HepG2 (cell line): ENCODE data around the gene WBP1. TPM values are rescaled to one million over a fixed set of nuclear protein-coding genes. Genes with fewer than 3 reads are reported as not detected.

ENCODE experiments used
- ARID4A ChIP-seq: sonication (generic); formaldehyde crosslinking; IDR thresholded peaks from 2 replicates; pipeline ENCODE4 v1.5.0; 2020; ENCODE audit warnings: mild to moderate bottlenecking, missing genetic modification reagents, borderline replicate concordance
- BRF2 ChIP-seq: sonication (generic); formaldehyde crosslinking; IDR thresholded peaks from 2 replicates; pipeline ENCODE4 v1.8.1; 2022; ENCODE audit warnings: mild to moderate bottlenecking, missing genetic modification reagents
- ESRRA ChIP-seq: sonication (generic); formaldehyde crosslinking; IDR thresholded peaks from 2 replicates; pipeline ENCODE4 v1.5.1; 2020; ENCODE audit warnings: mild to moderate bottlenecking, low read depth, missing genetic modification reagents
- HOXA3 ChIP-seq: sonication (generic); formaldehyde crosslinking; IDR thresholded peaks from 2 replicates; pipeline ENCODE4 v1.5.0; 2020; ENCODE audit warnings: missing genetic modification reagents
- NAIF1 ChIP-seq: sonication (generic); formaldehyde crosslinking; IDR thresholded peaks from 2 replicates; pipeline ENCODE4 v1.5.0; 2020; ENCODE audit warnings: mild to moderate bottlenecking, missing genetic modification reagents, borderline replicate concordance
- PATZ1 ChIP-seq: sonication (generic); formaldehyde crosslinking; IDR thresholded peaks from 2 replicates; pipeline ENCODE4 v1.4.0; 2020; ENCODE audit warnings: missing genetic modification reagents
- REL ChIP-seq: sonication (generic); formaldehyde crosslinking; conservative IDR thresholded peaks from 2 replicates; pipeline ENCODE4 v1.8.0; 2022; ENCODE audit warnings: mild to moderate bottlenecking, missing genetic modification reagents, moderate library complexity
- SMAD1 ChIP-seq: sonication (generic); formaldehyde crosslinking; IDR thresholded peaks from 2 replicates; pipeline ENCODE4 v1.4.0; 2020; ENCODE audit warnings: missing genetic modification reagents, low read depth, mild to moderate bottlenecking, borderline replicate concordance
- THAP7 ChIP-seq: sonication (generic); formaldehyde crosslinking; IDR thresholded peaks from 2 replicates; pipeline ENCODE4 v1.8.1; 2023; ENCODE audit warnings: mild to moderate bottlenecking, missing genetic modification reagents
- UBTF ChIP-seq: sonication (generic); formaldehyde crosslinking; IDR thresholded peaks from 2 replicates; pipeline ENCODE4 v1.4.0; 2020; ENCODE audit warnings: mild to moderate bottlenecking, missing genetic modification reagents
- ZFX ChIP-seq: sonication (generic); formaldehyde crosslinking; IDR thresholded peaks from 2 replicates; pipeline ENCODE4 v1.4.0; 2020; ENCODE audit warnings: mild to moderate bottlenecking, low read depth, missing genetic modification reagents, moderate library complexity
- ZNF30 ChIP-seq: sonication (generic); formaldehyde crosslinking; IDR thresholded peaks from 2 replicates; pipeline ENCODE4 v1.5.0; 2020; ENCODE audit warnings: mild to moderate bottlenecking, missing genetic modification reagents
- ZNF749 ChIP-seq: sonication (generic); formaldehyde crosslinking; IDR thresholded peaks from 2 replicates; pipeline ENCODE4 v1.8.0; 2022; ENCODE audit warnings: mild to moderate bottlenecking, missing genetic modification reagents, moderate library complexity, borderline replicate concordance
- ZNF761 ChIP-seq: sonication (generic); formaldehyde crosslinking; conservative IDR thresholded peaks from 2 replicates; pipeline ENCODE4 v1.4.0; 2020; ENCODE audit warnings: mild to moderate bottlenecking, missing genetic modification reagents
- ZNF782 ChIP-seq: sonication (generic); formaldehyde crosslinking; IDR thresholded peaks from 2 replicates; pipeline ENCODE4 v1.4.0; 2020; ENCODE audit warnings: missing genetic modification reagents, mild to moderate bottlenecking, borderline replicate concordance
- ZSCAN21 ChIP-seq: sonication (generic); formaldehyde crosslinking; IDR thresholded peaks from 2 replicates; pipeline ENCODE4 v1.8.0; 2022; ENCODE audit warnings: mild to moderate bottlenecking, missing genetic modification reagents, moderate library complexity, borderline replicate concordance
- polyA plus RNA-seq, 8 experiments: library from polyadenylated mRNA; depleted of rRNA in 3 of 8; stranded (reverse) in 7 of 8; unstranded in 1 of 8; fragments of >200 nt; fragmentation: Illumina TruSeq in 4 of 8; extraction: Trizol in 4 of 8; gene quantifications; 2 replicates each; pipeline versions ENCODE4 v1.2.1 to v1.2.3, GENCODE V29; 2011 to 2016; ENCODE audit warnings: low read depth in 4 of 8, missing spikeins in 1 of 8, mixed read lengths in 1 of 8; ENCODE audit not compliant: insufficient read depth in 1 of 8
- total RNA-seq, 5 experiments: library from RNA; depleted of rRNA; stranded (reverse); fragments of >200 nt; fragmentation: Illumina TruSeq; extraction: Trizol; gene quantifications; 2 replicates each; pipeline ENCODE4 v1.2.3, GENCODE V29; 2016; ENCODE audit warnings: low read depth in 1 of 5

The WBP1 gene
- total and polyA plus RNA-seq, 2 of the 13 experiments (the other 11 are each of a cell fraction or from before 2014, with no cell fraction given): 38.8 to 85.7 TPM

- peak; percentile 80 for TF ChIP-seq UBTF (CRISPR knock-in tag)
- TF ChIP-seq ZNF749 (CRISPR knock-in tag): no peak
- TF ChIP-seq REL (CRISPR knock-in tag): 0 out of 2 replicates have a peak, but pooled peaks have one; percentile 62
- TF ChIP-seq ZNF30: 0 out of 2 replicates have a peak, but pooled peaks have one; percentile 8
- TF ChIP-seq PATZ1 (CRISPR knock-in tag): peak; percentile 84
- peak; percentile 50 for TF ChIP-seq ZFX
- TF ChIP-seq SMAD1 (CRISPR knock-in tag): 0 out of 2 replicates have a peak, but pooled peaks have one; percentile 40
- TF ChIP-seq BRF2 (CRISPR knock-in tag): no peak
- no peak; the same call in 1 of the 2 replicates for TF ChIP-seq THAP7 (CRISPR knock-in tag)
- peak; percentile 56; the same call in 1 of the 2 replicates for TF ChIP-seq ARID4A
- TF ChIP-seq NAIF1: 0 out of 2 replicates have a peak, but pooled peaks have one; percentile 57
- TF ChIP-seq HOXA3 (CRISPR knock-in tag): peak; percentile 37; the same call in 1 of the 2 replicates
- 0 out of 2 replicates have a peak, but pooled peaks have one; percentile 50 for TF ChIP-seq ZNF782 (CRISPR knock-in tag)
- peak; percentile 58; the same call in 1 of the 2 replicates for TF ChIP-seq ESRRA
- 0 out of 2 replicates have a peak, but pooled peaks have one; percentile 53 for TF ChIP-seq ZNF761 (CRISPR knock-in tag)
- 0 out of 2 replicates have a peak, but pooled peaks have one; percentile 15 for TF ChIP-seq ZSCAN21 (CRISPR knock-in tag)
These were observed 41.2 kb downstream of the WBP1 start, which contains the start of gene LBX2 (continued) for GRCh38 chr2:74499267-74499939.
